Dedifferentiated amniotic fluid mesenchymal stem cell (primary cell): Measurements from ENCODE around the gene POU2F3.

Experiments used
- DNase-seq: peaks from one replicate; pipeline ENCODE4 v3.0.0-alpha.2; 2016; ENCODE audit errors: extremely low spot score

POU2F3 gene

GRCh38 chr11:120338107-120338933 is 98.4 kb downstream of the POU2F3 start:
- no peak for DNase-seq

GRCh38 chr11:120339394-120339890 is 99.5 kb downstream of the POU2F3 start:
- no peak for DNase-seq

GRCh38 chr11:120340529-120340928 is 100.6 kb downstream of the POU2F3 start:
- no peak for DNase-seq

- no peak for DNase-seq
Observed at GRCh38 chr11:120342226-120342625, 102.3 kb downstream of the POU2F3 start.

- DNase-seq = no peak
Observed at GRCh38 chr11:120342678-120343077, 102.7 kb downstream of the POU2F3 start.

GRCh38 chr11:120343429-120343828 is 103.5 kb downstream of the POU2F3 start:
- DNase-seq = no peak

- DNase-seq = no peak
Observed at GRCh38 chr11:120344302-120345004, 104.5 kb downstream of the POU2F3 start.

- no peak for DNase-seq
Observed at GRCh38 chr11:120346233-120346632, 106.3 kb downstream of the POU2F3 start.

- no peak for DNase-seq
Observed at GRCh38 chr11:120350637-120351036, 110.7 kb downstream of the POU2F3 start.

- no peak for DNase-seq
Observed at GRCh38 chr11:120352405-120352804, 112.5 kb downstream of the POU2F3 start.

GRCh38 chr11:120354068-120354467 is 114.1 kb downstream of the POU2F3 start:
- DNase-seq = no peak

- DNase-seq = no peak
Observed at GRCh38 chr11:120354779-120355178, 114.8 kb downstream of the POU2F3 start.

- DNase-seq = no peak
Observed at GRCh38 chr11:120357620-120358019, 117.7 kb downstream of the POU2F3 start.

GRCh38 chr11:120358729-120359128 is 118.8 kb downstream of the POU2F3 start:
- no peak for DNase-seq

GRCh38 chr11:120363436-120363835 is 123.5 kb downstream of the POU2F3 start:
- DNase-seq = no peak

- DNase-seq = no peak
Observed at GRCh38 chr11:120365512-120365911, 125.6 kb downstream of the POU2F3 start.
